ENCODE results near the gene RAI14. TPM values are rescaled to one million over a fixed set of nuclear protein-coding genes. Genes with fewer than 3 reads are reported as not detected.

Gene RAI14
- total RNA-seq, 2 donors from 2014 or later = 70.7 to 80.1 TPM

GRCh38 chr5:34657988-34658387 lies 1.9 kb downstream of the RAI14 start:
- Histone ChIP-seq H3K27ac (peak overlapping the region in 1 of 2 donors; percentile 92), H3K4me3 (peak overlapping the region; percentile 80)
- ATAC-seq (ENCODE audit: insufficient number of reproducible peaks, low FRiP score, low read depth) = no peak

GRCh38 chr5:34659168-34659567 lies 3.0 kb downstream of the RAI14 start:
- Histone ChIP-seq H3K27ac (no peak overlapping the region), H3K27me3 (replicated peaks; ENCODE audit: insufficient read depth) (no peaks in the 10 kb centered on the region), H3K36me3 (peaks cover 3% of the 10 kb centered on the region), H3K9me3 (no peaks in the 10 kb centered on the region), H3K4me3 (no peak overlapping the region), H3K4me1 (ENCODE audit: control insufficient read depth in 1 of 2, low read depth in 2 of 2) (peaks cover 9 to 47% of the 10 kb centered on the region in 2 donors)
- no peak for TF ChIP-seq CTCF (IDR thresholded peaks at IDR 0.05)
- DNase-seq (ENCODE audit: low spot score) (no peak), ATAC-seq (ENCODE audit: insufficient number of reproducible peaks, low FRiP score, low read depth) (no peak)

More at GRCh38 chr5:34657988-34658387, 1.9 kb downstream of the RAI14 start:
- no peaks in the 10 kb centered on the region for H3K9me3 ChIP-seq
- H3K36me3 ChIP-seq = peaks cover 1% of the 10 kb centered on the region
- no peak for TF ChIP-seq CTCF (IDR thresholded peaks at IDR 0.05)
- H3K27me3 ChIP-seq (replicated peaks; ENCODE audit: insufficient read depth) = no peaks in the 10 kb centered on the region
- H3K4me1 ChIP-seq (ENCODE audit: control insufficient read depth in 1 of 2, low read depth in 2 of 2) = peaks cover 14 to 54% of the 10 kb centered on the region in 2 donors
- no peak for DNase-seq (ENCODE audit: low spot score)

GRCh38 chr5:34660444-34660843 lies 4.3 kb downstream of the RAI14 start:
- no peak for ATAC-seq (ENCODE audit: insufficient number of reproducible peaks, low FRiP score, low read depth)
- DNase-seq (ENCODE audit: low spot score) = no peak
- Histone ChIP-seq H3K9me3 (no peaks in the 10 kb centered on the region), H3K4me3 (no peak overlapping the region), H3K27ac (peak overlapping the region; percentile 2 to 42), H3K27me3 (replicated peaks; ENCODE audit: insufficient read depth) (no peaks in the 10 kb centered on the region), H3K36me3 (peaks cover 3% of the 10 kb centered on the region), H3K4me1 (ENCODE audit: control insufficient read depth in 1 of 2, low read depth in 2 of 2) (peaks cover 9 to 38% of the 10 kb centered on the region in 2 donors)
- TF ChIP-seq CTCF (IDR thresholded peaks at IDR 0.05) = no peak

- no peak for TF ChIP-seq CTCF (IDR thresholded peaks at IDR 0.05)
- ATAC-seq (ENCODE audit: insufficient number of reproducible peaks, low FRiP score, low read depth) = no peak
Measured at GRCh38 chr5:34663771-34664496, 7.8 kb downstream of the RAI14 start.

GRCh38 chr5:34666392-34667080 lies 10.4 kb downstream of the RAI14 start:
- no peak overlapping the region for H3K4me3 ChIP-seq
- no peaks in the 10 kb centered on the region for H3K9me3 ChIP-seq
- no peak for DNase-seq (ENCODE audit: low spot score)
- H3K27ac ChIP-seq = no peak overlapping the region
- no peaks in the 10 kb centered on the region for H3K27me3 ChIP-seq (replicated peaks; ENCODE audit: insufficient read depth)
- H3K36me3 ChIP-seq = peaks cover 3% of the 10 kb centered on the region
- ATAC-seq (ENCODE audit: insufficient number of reproducible peaks, low FRiP score, low read depth) = no peak
- peaks cover 13 to 43% of the 10 kb centered on the region in 2 donors for H3K4me1 ChIP-seq (ENCODE audit: control insufficient read depth in 1 of 2, low read depth in 2 of 2)
- no peak for TF ChIP-seq CTCF (IDR thresholded peaks at IDR 0.05)

More at GRCh38 chr5:34663771-34664496, 7.8 kb downstream of the RAI14 start:
- Histone ChIP-seq H3K9me3 (no peaks in the 10 kb centered on the region), H3K27ac (no peak overlapping the region), H3K4me3 (no peak overlapping the region), H3K27me3 (replicated peaks; ENCODE audit: insufficient read depth) (no peaks in the 10 kb centered on the region), H3K4me1 (ENCODE audit: control insufficient read depth in 1 of 2, low read depth in 2 of 2) (peaks cover 6 to 43% of the 10 kb centered on the region in 2 donors), H3K36me3 (peaks cover 3% of the 10 kb centered on the region)
- no peak for DNase-seq (ENCODE audit: low spot score)
